SK-N-SH treated with all-trans-retinoic acid at 6 μM for 48 hours (cell line): ENCODE results near the gene NOG.

Experiments
- ATAC-seq: fragments of 200-7000 bp; cut with Tn5 transposase; 3 replicates; pipeline ENCODE4 v1.9.1; 2020; ENCODE audit warnings: mild to moderate bottlenecking, moderate library complexity
- ARNTL ChIP-seq: fragments of 450-650 bp; formaldehyde crosslinking; IDR thresholded peaks from 2 replicates; pipeline ENCODE4 v1.5.0; 2020; ENCODE audit warnings: low read depth, mild to moderate bottlenecking, moderate library complexity, borderline replicate concordance
- BACH2 ChIP-seq: fragments of 250-450 bp; sonication (Bioruptor Pico); IDR thresholded peaks from 2 replicates; pipeline ENCODE4 v1.9.0; 2021; ENCODE audit warnings: mild to moderate bottlenecking, borderline replicate concordance
- CREB5 ChIP-seq: fragments of 250-450 bp; sonication (Bioruptor Pico); IDR thresholded peaks from 2 replicates; pipeline ENCODE4 v1.5.1; 2020; ENCODE audit warnings: low read depth, mild to moderate bottlenecking, moderate library complexity
- CSDC2 ChIP-seq: fragments of 250-450 bp; sonication (Bioruptor Pico); IDR thresholded peaks from 2 replicates; pipeline ENCODE4 v1.5.0; 2020; ENCODE audit warnings: mild to moderate bottlenecking, moderate library complexity
- GLIS3 ChIP-seq: fragments of 250-450 bp; sonication (Bioruptor Pico); IDR thresholded peaks from 2 replicates; pipeline ENCODE4 v1.5.0; 2020; ENCODE audit warnings: mild to moderate bottlenecking, moderate library complexity
- ISL1 ChIP-seq: fragments of 250-450 bp; sonication (Bioruptor Pico); IDR thresholded peaks from 2 replicates; pipeline ENCODE4 v2.1.2; 2022; ENCODE audit warnings: mild to moderate bottlenecking, moderate library complexity
- OSR1 ChIP-seq: fragments of 250-450 bp; sonication (Bioruptor Pico); IDR thresholded peaks from 2 replicates; pipeline ENCODE4 v1.8.0; 2022; ENCODE audit warnings: moderate library complexity, mild to moderate bottlenecking, inconsistent platforms
- PATZ1 ChIP-seq: fragments of 250-450 bp; sonication (Bioruptor Pico); IDR thresholded peaks from 2 replicates; pipeline ENCODE4 v1.8.0; 2020; ENCODE audit warnings: mild to moderate bottlenecking, moderate library complexity, borderline replicate concordance
- POU6F1 ChIP-seq: fragments of 250-450 bp; sonication (Bioruptor Pico); IDR thresholded peaks from 2 replicates; pipeline ENCODE4 v1.8.0; 2021; ENCODE audit warnings: low read depth, mild to moderate bottlenecking, moderate library complexity, borderline replicate concordance
- PPARA ChIP-seq: fragments of 250-450 bp; sonication (Bioruptor Pico); IDR thresholded peaks from 2 replicates; pipeline ENCODE4 v1.5.0; 2020; ENCODE audit warnings: mild to moderate bottlenecking, borderline replicate concordance
- RARB ChIP-seq: fragments of 250-450 bp; sonication (Bioruptor Pico); IDR thresholded peaks from 2 replicates; pipeline ENCODE4 v1.8.0; 2021; ENCODE audit warnings: mild to moderate bottlenecking, moderate library complexity
- SNAI2 ChIP-seq: fragments of 250-450 bp; sonication (Bioruptor Pico); IDR thresholded peaks from 2 replicates; pipeline ENCODE4 v1.5.0; 2020; ENCODE audit warnings: mild to moderate bottlenecking, moderate library complexity
- TCF4 ChIP-seq: fragments of 250-450 bp; sonication (Bioruptor Pico); IDR thresholded peaks from 2 replicates; pipeline ENCODE4 v1.8.0; 2021; ENCODE audit warnings: mild to moderate bottlenecking, moderate library complexity, borderline replicate concordance
- TOX ChIP-seq: fragments of 250-450 bp; sonication (Bioruptor Pico); IDR thresholded peaks from 2 replicates; pipeline ENCODE4 v1.8.0; 2021; ENCODE audit warnings: mild to moderate bottlenecking, moderate library complexity, borderline replicate concordance
- TSHZ2 ChIP-seq: fragments of 250-450 bp; sonication (Bioruptor Pico); IDR thresholded peaks from 2 replicates; pipeline ENCODE4 v1.5.0; 2020; ENCODE audit warnings: mild to moderate bottlenecking, moderate library complexity
- ZC3H10 ChIP-seq: fragments of 250-450 bp; sonication (Bioruptor Pico); IDR thresholded peaks from 2 replicates; pipeline ENCODE4 v1.5.1; 2021; ENCODE audit warnings: mild to moderate bottlenecking, moderate library complexity
- ZFP3 ChIP-seq: fragments of 250-450 bp; sonication (Bioruptor Pico); IDR thresholded peaks from 2 replicates; pipeline ENCODE4 v1.5.0; 2020; ENCODE audit warnings: mild to moderate bottlenecking, moderate library complexity
- ZFP30 ChIP-seq: fragments of 450-650 bp; formaldehyde crosslinking; IDR thresholded peaks from 2 replicates; pipeline ENCODE4 v1.5.0; 2022; ENCODE audit warnings: mild to moderate bottlenecking, moderate library complexity
- ZNF565 ChIP-seq: fragments of 450-650 bp; formaldehyde crosslinking; conservative IDR thresholded peaks from 2 replicates; pipeline ENCODE4 v1.5.0; 2020; ENCODE audit warnings: low read depth, mild to moderate bottlenecking, moderate library complexity
- ZNF70 ChIP-seq: fragments of 450-650 bp; formaldehyde crosslinking; IDR thresholded peaks from 2 replicates; pipeline ENCODE4 v1.5.0; 2020; ENCODE audit warnings: mild to moderate bottlenecking, moderate library complexity
- ZNF8 ChIP-seq: fragments of 450-650 bp; formaldehyde crosslinking; IDR thresholded peaks from 2 replicates; pipeline ENCODE4 v1.5.0; 2020; ENCODE audit warnings: mild to moderate bottlenecking, moderate library complexity

NOG gene

GRCh38 chr17:56602292-56603130 lies 9.0 kb downstream of the NOG start (continued):
- no peak for TF ChIP-seq POU6F1 (CRISPR knock-in tag)

GRCh38 chr17:56603486-56604238 lies 10.2 kb downstream of the NOG start:
- TF ChIP-seq ZFP3 (CRISPR knock-in tag) = no peak
- TF ChIP-seq ISL1 (CRISPR knock-in tag) = 0 out of 2 replicates have a peak, but pooled peaks have one; percentile 10
- peak; percentile 57 for ATAC-seq

- TF ChIP-seq ARNTL (CRISPR knock-in tag) (no peak), TOX (CRISPR knock-in tag) (no peak), RARB (CRISPR knock-in tag) (no peak), BACH2 (CRISPR knock-in tag) (no peak), ZC3H10 (CRISPR knock-in tag) (no peak), ISL1 (CRISPR knock-in tag) (no peak), ZFP30 (CRISPR knock-in tag) (no peak), ZNF70 (CRISPR knock-in tag) (no peak), PPARA (CRISPR knock-in tag) (no peak), POU6F1 (CRISPR knock-in tag) (no peak)
- ATAC-seq = no peak
Measured at GRCh38 chr17:56604691-56605290, 11.3 kb downstream of the NOG start.

GRCh38 chr17:56608944-56609343 lies 15.4 kb downstream of the NOG start:
- TF ChIP-seq OSR1 = no peak
- TF ChIP-seq ZNF8 (CRISPR knock-in tag) = no peak
- no peak for TF ChIP-seq PPARA (CRISPR knock-in tag)
- TF ChIP-seq SNAI2 (CRISPR knock-in tag) = no peak
- TF ChIP-seq ZFP3 (CRISPR knock-in tag) = no peak
- TF ChIP-seq BACH2 (CRISPR knock-in tag) = no peak
- TF ChIP-seq TCF4 (CRISPR knock-in tag) = no peak
- TF ChIP-seq CREB5 (CRISPR knock-in tag) = no peak
- TF ChIP-seq CSDC2 (CRISPR knock-in tag) = no peak
- no peak for TF ChIP-seq POU6F1 (CRISPR knock-in tag)
- TF ChIP-seq GLIS3 = no peak
- TF ChIP-seq ZFP30 (CRISPR knock-in tag) = no peak
- no peak for TF ChIP-seq ZNF565 (CRISPR knock-in tag)
- TF ChIP-seq PATZ1 = no peak
- TF ChIP-seq TOX (CRISPR knock-in tag) = no peak
- no peak for TF ChIP-seq ARNTL (CRISPR knock-in tag)
- TF ChIP-seq ISL1 (CRISPR knock-in tag) = no peak
- TF ChIP-seq TSHZ2 (CRISPR knock-in tag) = no peak
- no peak for TF ChIP-seq ZC3H10 (CRISPR knock-in tag)
- TF ChIP-seq, all 23 proteins: peak for 0
- ATAC-seq = no peak
